HuH-7.5 (cell line): Measurements from ENCODE around the gene GRIN2A.

Source experiments
- DNase-seq: peaks from one replicate; pipeline ENCODE4 v3.0.0; 2011; ENCODE audit warnings: low spot score

Gene GRIN2A

GRCh38 chr16:10182222-10183053 lies at the start of gene GRIN2A:
TSS of gene GRIN2A (minus strand) at chr16:10182428. CDS start at chr16:10180411, 2,017 bp downstream.
- DNase-seq: no peak

- DNase-seq: no peak
Observed at GRCh38 chr16:10231563-10231962, 49.3 kb upstream of the GRIN2A start.

- DNase-seq: no peak
Observed at GRCh38 chr16:10228779-10229178, 46.6 kb upstream of the GRIN2A start.

- DNase-seq: no peak
Observed at GRCh38 chr16:10226987-10227306, 44.7 kb upstream of the GRIN2A start.

GRCh38 chr16:10226141-10226986 lies 44.1 kb upstream of the GRIN2A start:
- no peak for DNase-seq

- DNase-seq: no peak
Observed at GRCh38 chr16:10225653-10226052, 43.4 kb upstream of the GRIN2A start.

GRCh38 chr16:10224850-10225249 lies 42.6 kb upstream of the GRIN2A start:
- DNase-seq: no peak

- DNase-seq: no peak
Observed at GRCh38 chr16:10220942-10221341, 38.7 kb upstream of the GRIN2A start.

- DNase-seq: no peak
Observed at GRCh38 chr16:10219742-10220141, 37.5 kb upstream of the GRIN2A start.

- no peak for DNase-seq
Observed at GRCh38 chr16:10218490-10219206, 36.4 kb upstream of the GRIN2A start.

- no peak for DNase-seq
Observed at GRCh38 chr16:10213748-10214147, 31.5 kb upstream of the GRIN2A start.

GRCh38 chr16:10210944-10211343 lies 28.7 kb upstream of the GRIN2A start:
- DNase-seq: no peak

- DNase-seq: no peak
Observed at GRCh38 chr16:10206865-10207264, 24.6 kb upstream of the GRIN2A start.

- no peak for DNase-seq
Observed at GRCh38 chr16:10206215-10206614, 24.0 kb upstream of the GRIN2A start.

GRCh38 chr16:10205688-10206087 lies 23.5 kb upstream of the GRIN2A start:
- DNase-seq: no peak

GRCh38 chr16:10202649-10203048 lies 20.4 kb upstream of the GRIN2A start:
- DNase-seq: no peak

- no peak for DNase-seq
Observed at GRCh38 chr16:10200637-10201586, 18.7 kb upstream of the GRIN2A start.

GRCh38 chr16:10196999-10197398 lies 14.8 kb upstream of the GRIN2A start:
- DNase-seq: no peak

GRCh38 chr16:10191096-10191495 lies 8.9 kb upstream of the GRIN2A start:
- no peak for DNase-seq

- no peak for DNase-seq
Observed at GRCh38 chr16:10189861-10190390, 7.7 kb upstream of the GRIN2A start.

- DNase-seq: no peak
Observed at GRCh38 chr16:10188236-10188635, 6.0 kb upstream of the GRIN2A start.
